Measurements from ENCODE around the gene ZFYVE27. TPM values are rescaled to one million over a fixed set of nuclear protein-coding genes. Genes with fewer than 3 reads are reported as not detected.

Gene ZFYVE27
- total and polyA plus RNA-seq, 2 experiments from 2014 or later = 50.7 to 59.8 TPM

DNA sequence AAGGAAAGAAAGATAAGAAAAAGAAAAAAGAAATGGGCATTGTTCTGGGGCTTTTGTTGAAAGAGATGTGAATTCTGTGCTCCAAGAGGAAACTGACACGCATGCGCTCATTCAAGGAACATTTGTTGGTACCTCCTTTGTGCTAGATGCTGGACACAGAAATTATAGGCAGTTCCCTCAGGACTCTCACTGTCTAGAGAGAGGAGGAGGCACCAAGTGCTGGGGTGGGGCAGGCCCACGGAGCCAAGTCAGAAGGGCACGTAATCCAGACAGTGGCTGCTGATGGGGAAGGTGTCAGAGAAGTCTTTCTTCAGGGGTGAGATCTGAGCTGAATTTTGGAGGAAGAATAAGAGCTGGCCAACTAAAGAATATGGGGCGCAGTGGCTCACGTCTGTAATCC is 2.9 kb upstream of the ZFYVE27 start:
- Histone ChIP-seq H3K36me3 (no peaks in the 10 kb centered on the region), H3K27ac (no peak overlapping the region), H3K4me1 (ENCODE audit: low read depth) (peaks cover 7% of the 10 kb centered on the region), H3K27me3 (peaks cover 4% of the 10 kb centered on the region), H3K9me3 (ENCODE audit: low read depth) (no peaks in the 10 kb centered on the region), H3K4me3 (no peak overlapping the region)
- no peak for DNase-seq (ENCODE audit: low read depth in 1 of 2, low spot score in 1 of 2)
- TF ChIP-seq, protein P1, sequence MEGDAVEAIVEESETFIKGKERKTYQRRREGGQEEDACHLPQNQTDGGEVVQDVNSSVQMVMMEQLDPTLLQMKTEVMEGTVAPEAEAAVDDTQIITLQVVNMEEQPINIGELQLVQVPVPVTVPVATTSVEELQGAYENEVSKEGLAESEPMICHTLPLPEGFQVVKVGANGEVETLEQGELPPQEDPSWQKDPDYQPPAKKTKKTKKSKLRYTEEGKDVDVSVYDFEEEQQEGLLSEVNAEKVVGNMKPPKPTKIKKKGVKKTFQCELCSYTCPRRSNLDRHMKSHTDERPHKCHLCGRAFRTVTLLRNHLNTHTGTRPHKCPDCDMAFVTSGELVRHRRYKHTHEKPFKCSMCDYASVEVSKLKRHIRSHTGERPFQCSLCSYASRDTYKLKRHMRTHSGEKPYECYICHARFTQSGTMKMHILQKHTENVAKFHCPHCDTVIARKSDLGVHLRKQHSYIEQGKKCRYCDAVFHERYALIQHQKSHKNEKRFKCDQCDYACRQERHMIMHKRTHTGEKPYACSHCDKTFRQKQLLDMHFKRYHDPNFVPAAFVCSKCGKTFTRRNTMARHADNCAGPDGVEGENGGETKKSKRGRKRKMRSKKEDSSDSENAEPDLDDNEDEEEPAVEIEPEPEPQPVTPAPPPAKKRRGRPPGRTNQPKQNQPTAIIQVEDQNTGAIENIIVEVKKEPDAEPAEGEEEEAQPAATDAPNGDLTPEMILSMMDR (IDR thresholded peaks at IDR 0.05; ENCODE audit: low read depth, low read length) = no peak

DNA sequence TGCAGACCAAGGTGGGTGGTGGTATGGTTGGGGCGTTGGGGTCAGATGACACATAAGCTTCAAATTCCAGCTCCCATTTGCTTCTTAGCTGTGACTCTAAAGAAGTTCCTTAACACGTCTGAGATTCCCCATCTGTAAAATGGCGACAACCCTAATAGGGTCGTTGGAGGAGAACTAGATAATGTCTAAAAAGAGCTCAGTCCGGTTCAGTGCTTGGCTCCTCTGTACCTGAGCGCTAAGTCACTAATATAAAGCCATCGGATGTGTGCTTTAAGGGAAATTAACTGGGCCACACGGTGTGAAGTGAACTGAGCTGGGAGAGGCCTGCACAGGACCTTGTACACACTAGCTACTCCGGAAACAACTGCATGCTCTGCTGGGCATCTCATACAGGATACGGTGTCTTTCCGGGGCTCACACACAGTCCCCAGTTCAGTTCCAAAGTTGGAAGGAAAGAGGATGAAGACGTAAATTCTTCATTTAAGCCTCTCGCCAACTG is 476 bp upstream of the ZFYVE27 start:
- H3K4me1 ChIP-seq (ENCODE audit: low read depth) = peaks cover 20% of the 10 kb centered on the region
- H3K27ac ChIP-seq = no peak overlapping the region
- peaks cover 2% of the 10 kb centered on the region for H3K36me3 ChIP-seq
- no peak for DNase-seq (ENCODE audit: low read depth in 1 of 2, low spot score in 1 of 2)
- no peak overlapping the region for H3K4me3 ChIP-seq
- H3K9me3 ChIP-seq (ENCODE audit: low read depth) = no peaks in the 10 kb centered on the region
- TF ChIP-seq, protein P1 (IDR thresholded peaks at IDR 0.05; ENCODE audit: low read depth, low read length) = no peak
- peaks cover 4% of the 10 kb centered on the region for H3K27me3 ChIP-seq

DNA sequence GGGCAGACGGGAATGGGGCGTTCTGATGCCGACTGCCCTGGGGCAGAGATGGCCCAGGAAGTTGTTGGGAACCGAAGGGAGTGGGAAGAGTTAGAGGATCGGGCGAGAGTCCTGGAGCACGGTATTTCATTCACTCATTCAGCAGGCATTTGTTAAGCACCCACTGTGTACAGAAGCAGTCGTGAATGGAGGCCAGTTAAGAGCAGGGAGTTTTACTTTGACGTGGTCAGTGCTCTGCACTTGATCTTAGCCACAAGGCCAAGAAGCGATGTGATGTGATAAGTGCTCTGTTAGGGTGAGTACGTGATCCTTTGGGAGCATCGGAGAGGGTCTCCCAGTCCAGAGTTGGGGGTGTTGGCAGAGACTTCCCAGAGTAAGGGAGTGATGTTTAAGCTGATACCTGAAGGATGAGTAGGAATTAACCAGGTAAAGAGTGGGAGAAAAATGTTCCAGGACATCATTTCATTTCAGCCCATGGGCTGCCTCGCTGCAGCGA is 890 bp downstream of the ZFYVE27 start:
- H3K36me3 ChIP-seq = peaks cover 2% of the 10 kb centered on the region
- H3K4me3 ChIP-seq = peak overlapping the region; percentile 72
- peaks cover 22% of the 10 kb centered on the region for H3K4me1 ChIP-seq (ENCODE audit: low read depth)
- H3K27ac ChIP-seq = peak overlapping the region; percentile 94
- DNase-seq (ENCODE audit: low read depth in 1 of 2, low spot score in 1 of 2) = no peak
- H3K27me3 ChIP-seq = peaks cover 4% of the 10 kb centered on the region
- TF ChIP-seq, protein P1 (IDR thresholded peaks at IDR 0.05; ENCODE audit: low read depth, low read length) = no peak
- H3K9me3 ChIP-seq (ENCODE audit: low read depth) = no peaks in the 10 kb centered on the region

DNA sequence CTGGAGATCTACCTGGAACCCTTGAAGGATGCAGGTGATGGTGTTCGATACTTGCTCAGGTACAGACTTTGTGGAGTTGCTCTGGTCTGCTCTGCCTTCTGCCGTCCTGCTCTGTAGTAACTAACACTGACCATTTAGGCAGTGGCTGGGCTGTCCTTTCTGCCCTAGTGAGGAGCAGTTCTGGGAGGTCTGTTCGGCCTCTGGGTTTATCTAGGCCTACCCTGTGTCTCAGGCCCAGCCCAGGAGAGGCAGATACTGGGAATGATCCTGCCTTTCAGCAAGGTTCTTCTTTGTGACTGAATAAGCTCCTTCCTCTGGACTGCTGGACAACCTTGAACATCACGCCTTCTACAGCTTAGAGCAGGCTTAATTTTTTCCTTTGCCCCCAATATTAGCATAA is 1.7 kb downstream of the ZFYVE27 start:
- H3K27ac ChIP-seq = no peak overlapping the region
- H3K9me3 ChIP-seq (ENCODE audit: low read depth) = no peaks in the 10 kb centered on the region
- TF ChIP-seq, protein P1 (IDR thresholded peaks at IDR 0.05; ENCODE audit: low read depth, low read length) = no peak
- DNase-seq (ENCODE audit: low read depth in 1 of 2, low spot score in 1 of 2) = no peak
- peaks cover 2% of the 10 kb centered on the region for H3K36me3 ChIP-seq
- peaks cover 4% of the 10 kb centered on the region for H3K27me3 ChIP-seq
- peaks cover 30% of the 10 kb centered on the region for H3K4me1 ChIP-seq (ENCODE audit: low read depth)
- peak overlapping the region; percentile 72 for H3K4me3 ChIP-seq

DNA sequence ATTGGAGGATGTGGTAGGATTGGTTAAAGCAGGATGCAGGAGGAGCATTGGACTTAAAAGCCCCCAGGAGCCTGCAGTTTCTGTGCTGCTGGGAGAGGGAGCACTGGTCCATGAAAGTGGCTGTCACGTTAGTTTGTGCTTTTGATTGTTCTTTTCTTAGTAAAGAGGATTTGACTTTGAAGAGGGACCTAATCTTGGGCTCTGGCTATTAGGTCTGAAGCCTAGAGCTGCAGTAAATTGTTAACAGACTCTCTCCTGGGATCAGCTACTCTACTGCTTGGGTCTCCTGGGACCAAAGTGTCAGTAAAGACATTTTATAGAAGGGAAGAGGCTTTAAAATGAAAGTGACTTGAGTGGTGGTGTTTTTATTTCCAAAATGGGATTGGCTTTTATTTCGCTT is 3.7 kb downstream of the ZFYVE27 start:
- Histone ChIP-seq H3K36me3 (peaks cover 2% of the 10 kb centered on the region), H3K9me3 (ENCODE audit: low read depth) (no peaks in the 10 kb centered on the region), H3K27me3 (peaks cover 3% of the 10 kb centered on the region), H3K27ac (peak overlapping the region; percentile 86), H3K4me1 (ENCODE audit: low read depth) (peaks cover 42% of the 10 kb centered on the region), H3K4me3 (no peak overlapping the region)
- peak in 1 of 2 donors; percentile 74 for DNase-seq (ENCODE audit: low read depth in 1 of 2, low spot score in 1 of 2)
- TF ChIP-seq, protein P1 (IDR thresholded peaks at IDR 0.05; ENCODE audit: low read depth, low read length) = no peak
